Adrenal gland (tissue), 12 donors: Measurements from ENCODE around the gene PPP4R3C. TPM values are rescaled to one million over a fixed set of nuclear protein-coding genes. Genes with fewer than 3 reads are reported as not detected.
"Not testable (repeated sequence)": the region's sequence is repeated elsewhere in the genome, so short reads cannot be mapped to it uniquely, and the experiment has no call there.

Experiments used
- DNase-seq, 7 donors: peaks; one replicate each; pipeline ENCODE4 v3.0.0-alpha.2; 2019 to 2020
- H3K27ac ChIP-seq, 5 donors: fragments of 200-600 bp; sonication (generic) in 4 of 5; 1 replicate in 3 of 5; 2 replicates in 2 of 5; pipeline versions ENCODE4 v1.5.1 to v1.8.0; 2016 to 2020; ENCODE audit warnings: mild to moderate bottlenecking in 1 of 5
- H3K27me3 ChIP-seq: fragments of 200-600 bp; 2 replicates; pipeline ENCODE4 v1.8.0; 2021
- H3K36me3 ChIP-seq, 2 donors: fragments of 200-600 bp; replicated peaks in 1 of 2; 1 replicate in 1 of 2; 2 replicates in 1 of 2; pipeline versions ENCODE4 v1.5.1 to v1.8.0; 2018 to 2022
- H3K4me1 ChIP-seq, 2 donors: fragments of 200-600 bp; replicated peaks in 1 of 2; 1 replicate in 1 of 2; 2 replicates in 1 of 2; pipeline versions ENCODE4 v1.5.1 to v1.8.0; 2018 to 2021
- H3K4me3 ChIP-seq, 4 donors: fragments of 200-600 bp; sonication (generic) in 3 of 4; one replicate each; pipeline ENCODE4 v1.5.1; 2016 to 2018
- H3K9me3 ChIP-seq, 3 donors: fragments of 200-600 bp; sonication (generic) in 1 of 3; replicated peaks in 1 of 3; 1 replicate in 2 of 3; 2 replicates in 1 of 3; pipeline versions ENCODE4 v1.5.1 to v1.8.0; 2016 to 2021
- POLR2A ChIP-seq, 2 donors: fragments of 450-650 bp; IDR thresholded peaks; one replicate each; pipeline ENCODE4 v1.6.1; 2017; ENCODE audit warnings: antibody characterized with exemption in 2 of 2, mild to moderate bottlenecking in 2 of 2, moderate library complexity in 1 of 2
- WGBS, 4 donors: extraction: QIAGEN DNeasy Blood & Tissue Kit in 2 of 4; methylation state at CpG; one replicate each; pipeline versions ENCODE4 v1.1.5 to v1.1.7; 2013 to 2017; 5-methylcytosine and 5-hydroxymethylcytosine counted together
- intact Hi-C, 2 donors: fragments of 100-400 bp; cut with DNase I; formaldehyde crosslinking; loops; one replicate each; pipeline versions ENCODE4 v1.14.1 to v1.15.0; 2022 to 2023
- polyA plus RNA-seq, 3 donors: library from polyadenylated mRNA; stranded (reverse); fragments of 200-250 nt in 2 of 3; fragments of 350-450 nt in 1 of 3; fragmentation: Illumina TruSeq in 1 of 3; extraction: RNeasy Lipid Tissue Mini Kit (QIAGEN cat#74804) in 1 of 3; gene quantifications; one replicate each; pipeline ENCODE4 v1.2.3, GENCODE V29; 2013 to 2014
- total RNA-seq, 9 donors: library from RNA; depleted of rRNA in 4 of 9; stranded (reverse); fragments of >200 nt in 4 of 9; fragments of 120-200 nt in 1 of 9; fragmentation: NEBNext Ultra II Directional in 1 of 9; extraction: Animal tissue kit (Norgen Biotek cat#: 25700) in 1 of 9; gene quantifications; one replicate each; pipeline versions ENCODE4 v1.1.0 to v1.2.4, GENCODE V29; 2013 to 2023
- TF ChIP-seq, protein P1 (sequence below), 6 experiments: fragments of 450-650 bp in 4 of 6; fragments of 200-600 bp in 2 of 6; sonication (generic) in 1 of 6; IDR thresholded peaks; 1 replicate in 5 of 6; 2 replicates in 1 of 6; pipeline versions ENCODE4 v1.5.1 to v1.8.0; 2016 to 2021; ENCODE audit warnings: antibody characterized with exemption in 6 of 6, mild to moderate bottlenecking in 2 of 6, moderate library complexity in 1 of 6
- donor health status: healthy with polysubstance abuse.
- donor health status: Bipolar disorder and iron deficiency.
- donor health status: DM: yes; HTN: yes; CAD: no.
- donor health status: DM: no; HTN: no; CAD: no.
- donor health status: DM: no; HTN: no; CAD: no.
- donor health status: DM: yes; HTN: yes; CAD: no.

PPP4R3C gene
- total and polyA plus RNA-seq, 12 donors, result not detected

DNA sequence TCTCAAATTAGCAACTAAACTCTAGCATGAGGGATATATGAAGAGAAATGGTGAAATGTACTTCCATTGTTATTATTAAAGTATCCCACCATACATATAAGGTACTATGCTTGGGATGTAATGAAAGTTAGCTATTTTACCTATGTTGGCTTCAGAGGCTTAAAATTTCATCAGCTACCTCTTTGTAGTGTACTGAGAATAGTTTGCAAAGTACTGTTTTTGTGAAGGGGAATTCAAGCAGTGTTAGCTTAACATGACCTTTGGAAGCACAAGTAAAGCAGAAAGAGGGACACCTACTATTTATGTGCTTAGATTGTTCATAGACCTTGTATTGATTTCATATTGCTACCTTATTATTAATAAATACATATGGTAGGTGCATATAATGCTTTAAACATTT lies 11.8 kb downstream of the PPP4R3C start:
- no peaks in the 10 kb centered on the region for H3K27me3 ChIP-seq
- intact Hi-C loops, result no loop called here
- H3K4me3 ChIP-seq, result no peak overlapping the region
- no peaks in the 10 kb centered on the region for H3K36me3 ChIP-seq
- H3K9me3 ChIP-seq, result no peaks in the 10 kb centered on the region
- no peaks in the 10 kb centered on the region for H3K4me1 ChIP-seq
- no peak overlapping the region for H3K27ac ChIP-seq
- TF ChIP-seq, protein P1, sequence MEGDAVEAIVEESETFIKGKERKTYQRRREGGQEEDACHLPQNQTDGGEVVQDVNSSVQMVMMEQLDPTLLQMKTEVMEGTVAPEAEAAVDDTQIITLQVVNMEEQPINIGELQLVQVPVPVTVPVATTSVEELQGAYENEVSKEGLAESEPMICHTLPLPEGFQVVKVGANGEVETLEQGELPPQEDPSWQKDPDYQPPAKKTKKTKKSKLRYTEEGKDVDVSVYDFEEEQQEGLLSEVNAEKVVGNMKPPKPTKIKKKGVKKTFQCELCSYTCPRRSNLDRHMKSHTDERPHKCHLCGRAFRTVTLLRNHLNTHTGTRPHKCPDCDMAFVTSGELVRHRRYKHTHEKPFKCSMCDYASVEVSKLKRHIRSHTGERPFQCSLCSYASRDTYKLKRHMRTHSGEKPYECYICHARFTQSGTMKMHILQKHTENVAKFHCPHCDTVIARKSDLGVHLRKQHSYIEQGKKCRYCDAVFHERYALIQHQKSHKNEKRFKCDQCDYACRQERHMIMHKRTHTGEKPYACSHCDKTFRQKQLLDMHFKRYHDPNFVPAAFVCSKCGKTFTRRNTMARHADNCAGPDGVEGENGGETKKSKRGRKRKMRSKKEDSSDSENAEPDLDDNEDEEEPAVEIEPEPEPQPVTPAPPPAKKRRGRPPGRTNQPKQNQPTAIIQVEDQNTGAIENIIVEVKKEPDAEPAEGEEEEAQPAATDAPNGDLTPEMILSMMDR (IDR thresholded peaks at IDR 0.05), result no peak
- TF ChIP-seq POLR2A (IDR thresholded peaks at IDR 0.05), result no peak
- no peak for DNase-seq

- no peak for DNase-seq
- no peak for TF ChIP-seq POLR2A (IDR thresholded peaks at IDR 0.05)
- TF ChIP-seq, protein P1 (IDR thresholded peaks at IDR 0.05), result no peak
- Histone ChIP-seq H3K4me1 (no peaks in the 10 kb centered on the region), H3K27me3 (no peaks in the 10 kb centered on the region), H3K27ac (no peak overlapping the region), H3K4me3 (no peak overlapping the region), H3K36me3 (no peaks in the 10 kb centered on the region), H3K9me3 (no peaks in the 10 kb centered on the region)
- intact Hi-C loops, result no loop called here
- WGBS, 4 donors, result 41 to 73% (median 63%) methylated on average over 1 of the region's 1 CpG
Observed at GRCh38 chrX:27446423-27446822, 16.7 kb downstream of the PPP4R3C start.

DNA sequence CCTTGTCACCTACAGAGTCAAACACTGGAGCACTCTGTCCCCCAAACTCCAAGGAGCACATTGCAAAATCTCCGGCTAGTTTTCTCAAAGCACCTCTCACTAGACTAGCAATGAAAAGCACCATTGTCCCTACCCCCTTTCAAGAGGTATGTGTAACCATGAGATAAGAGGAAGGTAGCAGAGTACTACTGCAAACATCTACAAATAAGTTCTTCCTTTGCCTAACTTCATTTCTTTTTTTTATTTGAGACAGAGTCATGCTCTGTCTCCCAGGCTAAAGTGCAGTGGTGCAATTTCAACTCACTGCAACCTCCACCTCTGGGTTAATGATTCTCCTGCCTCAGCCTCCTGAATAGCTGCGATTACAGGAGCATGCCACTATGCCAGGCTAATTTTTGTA lies 17.7 kb downstream of the PPP4R3C start:
- Histone ChIP-seq H3K9me3 (no peaks in the 10 kb centered on the region), H3K4me3 (no peak overlapping the region), H3K36me3 (no peaks in the 10 kb centered on the region), H3K27ac (no peak overlapping the region), H3K27me3 (no peaks in the 10 kb centered on the region), H3K4me1 (no peaks in the 10 kb centered on the region)
- intact Hi-C loops, result no loop called here
- no peak for DNase-seq
- TF ChIP-seq, protein P1 (IDR thresholded peaks at IDR 0.05), result no peak
- no peak for TF ChIP-seq POLR2A (IDR thresholded peaks at IDR 0.05)
- WGBS, 4 donors, result 75 to 88% (median 77%) methylated on average over 2 of the region's 2 CpGs

- no peaks in the 10 kb centered on the region for H3K36me3 ChIP-seq
- no peak overlapping the region for H3K4me3 ChIP-seq
- no peak for DNase-seq
- intact Hi-C loops, result no loop called here
- WGBS, 4 donors, result 80 to 87% (median 82%) methylated on average over 2 to 3 of the region's 3 CpGs
- no peak overlapping the region for H3K27ac ChIP-seq
- no peaks in the 10 kb centered on the region for H3K4me1 ChIP-seq
- no peaks in the 10 kb centered on the region for H3K27me3 ChIP-seq
- no peaks in the 10 kb centered on the region for H3K9me3 ChIP-seq
- no peak for TF ChIP-seq POLR2A (IDR thresholded peaks at IDR 0.05)
- TF ChIP-seq, protein P1 (IDR thresholded peaks at IDR 0.05), result no peak
Observed at GRCh38 chrX:27444093-27444908, 18.8 kb downstream of the PPP4R3C start.

- H3K27me3 ChIP-seq, H3K9me3 ChIP-seq, H3K36me3 ChIP-seq, DNase-seq, H3K27ac ChIP-seq, intact Hi-C loops, H3K4me1 ChIP-seq, H3K4me3 ChIP-seq: not testable (repeated sequence)
- WGBS, 4 donors, result 64 to 94% (median 89%) methylated on average over 3 to 7 of the region's 7 CpGs
Observed at GRCh38 chrX:27442392-27442791, 20.7 kb downstream of the PPP4R3C start.
